Epithelial cell of esophagus (primary cell): ENCODE measurements around the gene KRTAP12-1.
"Not testable (repeated sequence)": the region's sequence is repeated elsewhere in the genome, so short reads cannot be mapped to it uniquely, and the experiment has no call there.

Experiments used
- DNase-seq: peaks from one replicate; pipeline ENCODE4 v3.0.0; 2010; ENCODE audit warnings: low read depth
- H3K4me3 ChIP-seq: 2 replicates; pipeline ENCODE4 v1.5.1; 2011; ENCODE audit warnings: mild to moderate bottlenecking, low read length, control low read depth
- CTCF ChIP-seq: IDR thresholded peaks from 2 replicates; pipeline ENCODE4 v1.5.1; 2011; ENCODE audit warnings: low read depth, mild to moderate bottlenecking, low read length, control low read depth, inconsistent platforms; ENCODE audit not compliant: insufficient read depth; ENCODE audit errors: missing control alignments

KRTAP12-1 gene

GRCh38 chr21:44664691-44665090 is 17.3 kb downstream of the KRTAP12-1 start:
- TF ChIP-seq CTCF: no peak
- H3K4me3 ChIP-seq: no peak overlapping the region
- DNase-seq: no peak

- H3K4me3 ChIP-seq, DNase-seq: not testable (repeated sequence)
Measured at GRCh38 chr21:44661567-44661966, 20.4 kb downstream of the KRTAP12-1 start.

GRCh38 chr21:44658913-44659595 is 22.9 kb downstream of the KRTAP12-1 start:
- H3K4me3 ChIP-seq: no peak overlapping the region
- no peak for DNase-seq
- TF ChIP-seq CTCF: no peak

GRCh38 chr21:44658541-44658910 is 23.4 kb downstream of the KRTAP12-1 start:
- no peak overlapping the region for H3K4me3 ChIP-seq
- TF ChIP-seq CTCF: no peak
- no peak for DNase-seq

- H3K4me3 ChIP-seq: no peak within 1 kb of the TSS
- no peak for DNase-seq
- TF ChIP-seq CTCF: no peak
Measured at GRCh38 chr21:44657635-44658540, 24.1 kb downstream of the KRTAP12-1 start, which contains the start of gene KRTAP12-3. KRTAP12-3 (plus strand) TSS chr21:44657932; CDS start chr21:44657980, 48 bp downstream.

- TF ChIP-seq CTCF: no peak
- DNase-seq: no peak
- no peak overlapping the region for H3K4me3 ChIP-seq
Measured at GRCh38 chr21:44656868-44657267, 25.1 kb downstream of the KRTAP12-1 start.

GRCh38 chr21:44654576-44655175 is 27.3 kb downstream of the KRTAP12-1 start, which contains the start of gene KRTAP12-4:
KRTAP12-4 (minus strand) TSS chr21:44654659; CDS start chr21:44654614, 45 bp downstream.
- no peak within 1 kb of the TSS for H3K4me3 ChIP-seq
- DNase-seq: no peak
- TF ChIP-seq CTCF: no peak
